HCT116 (cell line): ENCODE results near the gene SLC35G4. TPM values are rescaled to one million over a fixed set of nuclear protein-coding genes. Genes with fewer than 3 reads are reported as not detected.

ENCODE experiments used
- ATAC-seq: fragments of 200-7000 bp; cut with Tn5 transposase; 2 replicates; pipeline ENCODE4 v1.9.1; 2020; ENCODE audit warnings: mild to moderate bottlenecking, moderate library complexity
- BruUV-seq: library from RNA; stranded (reverse); fragments of 400-500 nt; replicated peaks from 2 replicates; lab custom pipeline; 2021; lab: Mats Ljungman, UMichigan
- CTCF ChIA-PET: fragments of 300-600 bp; sonication (Branson Sonifier 250); formaldehyde crosslinking; loops from one replicate; lab custom pipeline; 2021; ENCODE audit warnings: antibody characterized with exemption; lab: Charles Lee
- POLR2A ChIA-PET: fragments of 300-600, 350-600 bp; sonication (Branson Sonifier 250); formaldehyde crosslinking; loops from one replicate; lab custom pipeline; 2021; ENCODE audit warnings: antibody characterized with exemption; lab: Charles Lee
- RAD21 ChIA-PET, 2 experiments: fragments of 300-600 bp; sonication (Branson Sonifier 250); formaldehyde crosslinking; loops; one replicate each; lab custom pipeline; 2023; ENCODE audit warnings: low total read pairs in 2 of 2; ENCODE audit not compliant: uncharacterized antibody in 2 of 2, unreplicated experiment in 2 of 2, low non-redundant PET in 1 of 2; lab: Charles Lee
- DNase-seq: peaks from one replicate; pipeline ENCODE4 v3.0.0-alpha.2; 2010; ENCODE audit warnings: low read depth, low spot score
- H2AFZ ChIP-seq: fragments of 200-600 bp; shearing (Covaris generic), sonication (generic); 2 replicates; pipeline ENCODE4 v1.6.1; 2017; ENCODE audit warnings: low read depth, mixed run types, mixed read lengths, antibody characterized with exemption, low read length; ENCODE audit not compliant: poor library complexity, severe bottlenecking
- H3K27ac ChIP-seq: 2 replicates; pipeline ENCODE4 v1.5.1; 2012; ENCODE audit warnings: low read depth, low read length
- H3K27me3 ChIP-seq: fragments of 200-600 bp; sonication (generic); 2 replicates; pipeline ENCODE4 v1.6.1; 2016; ENCODE audit warnings: mixed run types, low read length, mixed read lengths; ENCODE audit not compliant: insufficient read depth
- H3K36me3 ChIP-seq, 2 experiments: fragments of 200-500 bp in 1 of 2; fragments of 200-600 bp in 1 of 2; sonication (Bioruptor generic) in 1 of 2; sonication (generic) in 1 of 2; 2 replicates each; pipeline versions ENCODE4 v1.5.1 to v1.6.1; 2014 to 2016; ENCODE audit warnings: low read length in 2 of 2, inconsistent platforms in 1 of 2, mixed read lengths in 1 of 2, mixed run types in 1 of 2; ENCODE audit not compliant: insufficient read depth in 2 of 2, control insufficient read depth in 1 of 2
- H3K4me1 ChIP-seq, 2 experiments: fragments of 200-600 bp in 1 of 2; sonication (generic) in 1 of 2; 2 replicates each; pipeline versions ENCODE4 v1.5.1 to v1.6.1; 2012 to 2017; ENCODE audit warnings: low read length in 2 of 2, inconsistent platforms in 1 of 2, mild to moderate bottlenecking in 1 of 2, mixed read lengths in 1 of 2, mixed run types in 1 of 2, moderate library complexity in 1 of 2; ENCODE audit not compliant: insufficient read depth in 2 of 2, control insufficient read depth in 1 of 2
- H3K4me2 ChIP-seq: fragments of 200-600 bp; sonication (generic); 2 replicates; pipeline ENCODE4 v1.6.1; 2017; ENCODE audit warnings: mixed run types, low read length, mixed read lengths
- H3K4me3 ChIP-seq, 2 experiments: fragments of 200-600 bp in 1 of 2; sonication (generic) in 1 of 2; replicated peaks in 1 of 2; 2 replicates each; pipeline ENCODE4 v1.5.1; 2011 to 2016; ENCODE audit warnings: low read length in 2 of 2, control low read depth in 1 of 2, low read depth in 1 of 2, mild to moderate bottlenecking in 1 of 2, mixed read lengths in 1 of 2, mixed run types in 1 of 2
- H3K79me2 ChIP-seq: fragments of 200-600 bp; sonication (generic); 2 replicates; pipeline ENCODE4 v1.6.1; 2017; ENCODE audit warnings: mild to moderate bottlenecking, mixed run types, low read length, moderate library complexity, mixed read lengths; ENCODE audit not compliant: insufficient read depth
- H3K9ac ChIP-seq: fragments of 200-600 bp; sonication (generic); 2 replicates; pipeline ENCODE4 v1.6.1; 2016; ENCODE audit warnings: low read length, mixed read lengths
- H3K9me2 ChIP-seq: fragments of 200-600 bp; sonication (generic), shearing (Covaris generic); 2 replicates; pipeline ENCODE4 v1.6.1; 2017; ENCODE audit warnings: mixed run types, mild to moderate bottlenecking, moderate library complexity; ENCODE audit not compliant: insufficient read depth
- H3K9me3 ChIP-seq, 2 experiments: fragments of 200-500 bp in 1 of 2; fragments of 200-600 bp in 1 of 2; sonication (Bioruptor generic) in 1 of 2; sonication (generic) in 1 of 2; 2 replicates each; pipeline ENCODE4 v1.6.1; 2014 to 2017; ENCODE audit warnings: low read length in 2 of 2, mixed read lengths in 2 of 2, inconsistent platforms in 1 of 2, low read depth in 1 of 2, mild to moderate bottlenecking in 1 of 2, mixed run types in 1 of 2, moderate library complexity in 1 of 2; ENCODE audit not compliant: control insufficient read depth in 1 of 2, insufficient read depth in 1 of 2
- H4K20me1 ChIP-seq: fragments of 200-600 bp; sonication (generic), shearing (Covaris generic); 2 replicates; pipeline ENCODE4 v1.6.1; 2017; ENCODE audit warnings: mixed run types, mild to moderate bottlenecking, moderate library complexity; ENCODE audit not compliant: insufficient read depth
- CEBPB ChIP-seq: IDR thresholded peaks from 2 replicates; pipeline ENCODE4 v1.6.1; 2012; ENCODE audit warnings: low read depth
- JUND ChIP-seq: IDR thresholded peaks from 2 replicates; pipeline ENCODE4 v1.6.1; 2012
- POLR2AphosphoS5 ChIP-seq: IDR thresholded peaks from 2 replicates; pipeline ENCODE4 v1.6.1; 2011; ENCODE audit warnings: mild to moderate bottlenecking, low read depth, low read length, moderate library complexity
- SIN3A ChIP-seq: IDR thresholded peaks from 2 replicates; pipeline ENCODE4 v1.6.1; 2012; ENCODE audit warnings: low read depth
- SP1 ChIP-seq: IDR thresholded peaks from 2 replicates; pipeline ENCODE4 v1.6.1; 2012; ENCODE audit warnings: low read depth
- TCF7L2 ChIP-seq: IDR thresholded peaks from 2 replicates; pipeline ENCODE4 v1.7.0; 2011; ENCODE audit warnings: borderline replicate concordance, inconsistent platforms; ENCODE audit not compliant: insufficient read depth, insufficient read length; ENCODE audit errors: extremely low read depth
- YY1 ChIP-seq: IDR thresholded peaks from 2 replicates; pipeline ENCODE4 v1.6.1; 2011; ENCODE audit warnings: low read length, low read depth, moderate library complexity, mild to moderate bottlenecking; ENCODE audit not compliant: insufficient replicate concordance; ENCODE audit errors: extremely low read depth
- ZFX ChIP-seq: fragments of 450-650 bp; IDR thresholded peaks from 2 replicates; pipeline ENCODE4 v1.6.1; 2017
- intact Hi-C: fragments of 100-400 bp; cut with micrococcal nuclease; formaldehyde crosslinking; loops from 2 replicates; pipeline ENCODE4 v1.10.0; 2022
- total RNA-seq: library from RNA; stranded (reverse); gene quantifications from one replicate; pipeline ENCODE4 v1.2.1, GENCODE V29; 2021; ENCODE audit not compliant: unreplicated experiment
- TF ChIP-seq, protein P1 (sequence below): IDR thresholded peaks from 2 replicates; pipeline ENCODE4 v1.6.1; 2012
- TF ChIP-seq, protein P2 (sequence below): IDR thresholded peaks from 2 replicates; pipeline ENCODE4 v1.6.1; 2012; ENCODE audit warnings: low read depth

Gene SLC35G4
- total RNA-seq, 1 experiment from 2014 or later: not detected

DNA sequence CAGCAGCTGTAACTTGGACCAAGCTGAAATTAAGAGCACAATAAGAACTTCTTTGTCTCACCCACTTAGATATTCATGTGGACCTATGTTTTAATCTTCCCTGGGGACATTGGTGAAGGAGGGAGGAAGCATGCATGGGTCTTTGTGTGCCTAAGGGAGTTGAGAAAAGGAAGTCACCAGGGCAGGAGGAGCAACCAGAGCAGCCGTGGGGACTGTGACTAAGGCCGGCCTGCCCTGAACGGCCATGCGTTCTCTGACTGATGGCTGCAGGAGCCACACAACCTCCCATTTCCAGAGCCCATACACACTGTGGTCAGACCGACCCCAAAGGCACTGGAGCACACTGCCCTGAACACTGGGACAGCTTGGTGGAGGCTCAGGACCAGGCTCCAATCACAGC is 43.7 kb upstream of the SLC35G4 start:
- H3K4me1 ChIP-seq: no peaks in the 10 kb centered on the region
- H3K27ac ChIP-seq: no peak overlapping the region
- RAD21 ChIA-PET: no interaction called here
- ATAC-seq: no peak
- CTCF ChIA-PET: no interaction called here
- no peak overlapping the region for H2AFZ ChIP-seq
- H3K9me2 ChIP-seq: no peaks in the 10 kb centered on the region
- POLR2A ChIA-PET: no interaction called here
- no peaks in the 10 kb centered on the region for H3K79me2 ChIP-seq
- BruUV-seq: no TSS peak
- intact Hi-C loops: no loop called here
- no peak for DNase-seq
- no peaks in the 10 kb centered on the region for H4K20me1 ChIP-seq
- no peaks in the 10 kb centered on the region for H3K36me3 ChIP-seq
- no peak overlapping the region for H3K4me3 ChIP-seq
- H3K27me3 ChIP-seq: peaks cover 52% of the 10 kb centered on the region
- no peak overlapping the region for H3K4me2 ChIP-seq
- TF ChIP-seq CEBPB (no peak), SP1 (no peak), YY1 (no peak), TCF7L2 (no peak), ZFX (no peak), JUND (no peak), POLR2AphosphoS5 (no peak), SIN3A (no peak)
- TF ChIP-seq, protein P1, sequence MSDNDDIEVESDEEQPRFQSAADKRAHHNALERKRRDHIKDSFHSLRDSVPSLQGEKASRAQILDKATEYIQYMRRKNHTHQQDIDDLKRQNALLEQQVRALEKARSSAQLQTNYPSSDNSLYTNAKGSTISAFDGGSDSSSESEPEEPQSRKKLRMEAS: no peak
- TF ChIP-seq, protein P2, sequence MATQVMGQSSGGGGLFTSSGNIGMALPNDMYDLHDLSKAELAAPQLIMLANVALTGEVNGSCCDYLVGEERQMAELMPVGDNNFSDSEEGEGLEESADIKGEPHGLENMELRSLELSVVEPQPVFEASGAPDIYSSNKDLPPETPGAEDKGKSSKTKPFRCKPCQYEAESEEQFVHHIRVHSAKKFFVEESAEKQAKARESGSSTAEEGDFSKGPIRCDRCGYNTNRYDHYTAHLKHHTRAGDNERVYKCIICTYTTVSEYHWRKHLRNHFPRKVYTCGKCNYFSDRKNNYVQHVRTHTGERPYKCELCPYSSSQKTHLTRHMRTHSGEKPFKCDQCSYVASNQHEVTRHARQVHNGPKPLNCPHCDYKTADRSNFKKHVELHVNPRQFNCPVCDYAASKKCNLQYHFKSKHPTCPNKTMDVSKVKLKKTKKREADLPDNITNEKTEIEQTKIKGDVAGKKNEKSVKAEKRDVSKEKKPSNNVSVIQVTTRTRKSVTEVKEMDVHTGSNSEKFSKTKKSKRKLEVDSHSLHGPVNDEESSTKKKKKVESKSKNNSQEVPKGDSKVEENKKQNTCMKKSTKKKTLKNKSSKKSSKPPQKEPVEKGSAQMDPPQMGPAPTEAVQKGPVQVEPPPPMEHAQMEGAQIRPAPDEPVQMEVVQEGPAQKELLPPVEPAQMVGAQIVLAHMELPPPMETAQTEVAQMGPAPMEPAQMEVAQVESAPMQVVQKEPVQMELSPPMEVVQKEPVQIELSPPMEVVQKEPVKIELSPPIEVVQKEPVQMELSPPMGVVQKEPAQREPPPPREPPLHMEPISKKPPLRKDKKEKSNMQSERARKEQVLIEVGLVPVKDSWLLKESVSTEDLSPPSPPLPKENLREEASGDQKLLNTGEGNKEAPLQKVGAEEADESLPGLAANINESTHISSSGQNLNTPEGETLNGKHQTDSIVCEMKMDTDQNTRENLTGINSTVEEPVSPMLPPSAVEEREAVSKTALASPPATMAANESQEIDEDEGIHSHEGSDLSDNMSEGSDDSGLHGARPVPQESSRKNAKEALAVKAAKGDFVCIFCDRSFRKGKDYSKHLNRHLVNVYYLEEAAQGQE: no peak
- H3K9me3 ChIP-seq: no peaks in the 10 kb centered on the region
- no peak overlapping the region for H3K9ac ChIP-seq
